Activated CD4-positive, alpha-beta T cell treated with anti-CD3 and anti-CD28 coated beads for 36 hours (primary cell): ENCODE results near the gene NUDT22. TPM values are rescaled to one million over a fixed set of nuclear protein-coding genes. Genes with fewer than 3 reads are reported as not detected.

Experiments
- ATAC-seq: fragments of 200-7000 bp; cut with Tn5 transposase; one replicate; pipeline ENCODE4 v1.10.0; 2021; ENCODE audit warnings: mild to moderate bottlenecking, moderate library complexity
- CTCF ChIA-PET: fragments of 350-600 bp; sonication (Branson Sonifier 250); formaldehyde crosslinking; loops from one replicate; lab custom pipeline; 2021; ENCODE audit warnings: antibody characterized with exemption; lab: Charles Lee
- POLR2A ChIA-PET: fragments of 350-600 bp; sonication (Branson Sonifier 250); formaldehyde crosslinking; loops from one replicate; lab custom pipeline; 2021; ENCODE audit warnings: antibody characterized with exemption, inconsistent platforms; lab: Charles Lee
- DNase-seq: peaks from one replicate; pipeline ENCODE4 v3.0.0-alpha.2; 2020
- H3K27ac Mint-ChIP-seq: one replicate; pipeline ENCODE4 v1.8.0; 2021; ENCODE audit warnings: mixed read lengths
- H3K27me3 Mint-ChIP-seq: one replicate; pipeline ENCODE4 v1.8.0; 2021; ENCODE audit warnings: mixed read lengths
- H3K36me3 Mint-ChIP-seq: one replicate; pipeline ENCODE4 v1.8.0; 2021; ENCODE audit warnings: low read depth, mixed read lengths
- H3K4me1 Mint-ChIP-seq: one replicate; pipeline ENCODE4 v1.8.0; 2021; ENCODE audit warnings: mixed read lengths
- H3K4me3 Mint-ChIP-seq: one replicate; pipeline ENCODE4 v1.8.0; 2021; ENCODE audit warnings: mild to moderate bottlenecking, moderate library complexity, mixed read lengths
- H3K9me3 Mint-ChIP-seq: one replicate; pipeline ENCODE4 v1.8.0; 2021; ENCODE audit warnings: low read depth, mixed read lengths
- intact Hi-C, 2 experiments: fragments of 100-400 bp; cut with DNase I in 1 of 2; cut with micrococcal nuclease in 1 of 2; formaldehyde crosslinking; loops; one replicate each; pipeline versions ENCODE4 v1.14.2 to v1.15.1; 2022 to 2024; cut with DNase I, micrococcal nuclease
- total RNA-seq, 2 experiments: library from RNA; stranded (reverse); gene quantifications; one replicate each; pipeline ENCODE4 v1.2.3, GENCODE V29; 2021

Gene NUDT22
- total RNA-seq, 2 experiments from 2014 or later = 61.8 to 74.1 TPM

GRCh38 chr11:64269540-64270220 lies 43.6 kb downstream of the NUDT22 start:
- Mint-ChIP-seq H3K4me1 (peaks cover 19% of the 10 kb centered on the region), H3K9me3 (no peaks in the 10 kb centered on the region), H3K36me3 (peaks cover 10% of the 10 kb centered on the region), H3K4me3 (peak overlapping the region; percentile 98), H3K27ac (peak overlapping the region; percentile 95), H3K27me3 (no peaks in the 10 kb centered on the region)
- ChIA-PET POLR2A (interaction anchor here (0.7 to 2.7 kb wide), 7 partner anchors 15 to 48 kb away, joined by 3 to 18 read pairs (median 3); partner anchors contain the start of genes BAD, FKBP2, PRDX5 and TRMT112), CTCF (interaction anchor here (0.6 to 6.6 kb wide), 8 partner anchors 15 to 65 kb away, joined by 3 to 55 read pairs (median 6); partner anchors contain the start of genes BAD and ESRRA)
- DNase-seq = peak; percentile 98
- intact Hi-C loops = loop anchor here (1.0 kb wide), 13 partner anchors 16 to 295 kb away; partner anchors contain the start of genes ESRRA (in 2 of the 2), GPR137 (in 2 of the 2), NUDT22 (in 2 of the 2) and PLCB3 (in 2 of the 2)
- ATAC-seq = peak; percentile 82

- CTCF ChIA-PET = interaction anchor here (0.6 kb wide), 2 partner anchors 109 to 721 kb away, joined by 3 read pairs; partner anchors contain the start of gene MACROD1
Observed at GRCh38 chr11:64275031-64275800, 49.1 kb downstream of the NUDT22 start.

DNA sequence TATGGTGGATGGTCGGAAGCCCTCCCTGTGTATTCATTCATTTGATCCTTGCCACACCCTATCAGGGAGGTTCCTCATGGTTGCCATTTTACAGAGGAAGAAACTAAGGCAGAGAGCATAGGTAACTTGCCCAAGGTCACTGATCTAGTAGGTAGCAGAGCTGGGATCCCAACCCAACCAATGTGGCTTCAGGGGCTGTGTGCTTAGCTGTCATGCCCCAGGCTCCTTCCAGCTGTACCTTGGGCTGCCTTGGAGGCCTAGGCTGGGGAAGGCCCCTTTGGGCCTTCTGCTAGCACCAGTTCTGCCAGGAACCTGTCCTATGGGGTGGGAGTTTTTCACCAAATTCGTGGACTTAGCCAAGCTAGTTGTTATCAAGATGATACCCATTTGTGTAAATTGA lies 49.8 kb downstream of the NUDT22 start:
- ChIA-PET CTCF (interaction anchor here (0.6 to 0.8 kb wide), 2 partner anchors 29 to 110 kb away, joined by 3 read pairs; partner anchors contain the start of gene MACROD1), POLR2A (interaction anchor here (0.6 kb wide), 1 partner anchor 26 kb away, joined by 4 read pairs; no protein-coding TSS in a partner anchor)
- no peaks in the 10 kb centered on the region for H3K9me3 Mint-ChIP-seq
- H3K27ac Mint-ChIP-seq = no peak overlapping the region
- no peak for ATAC-seq
- intact Hi-C loops = no loop called here
- H3K36me3 Mint-ChIP-seq = no peaks in the 10 kb centered on the region
- peaks cover 6% of the 10 kb centered on the region for H3K4me1 Mint-ChIP-seq
- H3K27me3 Mint-ChIP-seq = no peaks in the 10 kb centered on the region
- no peak for DNase-seq
- H3K4me3 Mint-ChIP-seq = no peak overlapping the region

More at GRCh38 chr11:64275031-64275800, 49.1 kb downstream of the NUDT22 start:
- H3K27me3 Mint-ChIP-seq = no peaks in the 10 kb centered on the region
- H3K36me3 Mint-ChIP-seq = peaks cover 1% of the 10 kb centered on the region
- intact Hi-C loops = no loop called here
- no peak overlapping the region for H3K4me3 Mint-ChIP-seq
- ATAC-seq (no peak), DNase-seq (no peak)
- peaks cover 6% of the 10 kb centered on the region for H3K4me1 Mint-ChIP-seq
- POLR2A ChIA-PET = interaction anchor here (0.6 kb wide), 1 partner anchor 26 kb away, joined by 4 read pairs; no protein-coding TSS in a partner anchor
- H3K27ac Mint-ChIP-seq = no peak overlapping the region
- H3K9me3 Mint-ChIP-seq = no peaks in the 10 kb centered on the region

DNA sequence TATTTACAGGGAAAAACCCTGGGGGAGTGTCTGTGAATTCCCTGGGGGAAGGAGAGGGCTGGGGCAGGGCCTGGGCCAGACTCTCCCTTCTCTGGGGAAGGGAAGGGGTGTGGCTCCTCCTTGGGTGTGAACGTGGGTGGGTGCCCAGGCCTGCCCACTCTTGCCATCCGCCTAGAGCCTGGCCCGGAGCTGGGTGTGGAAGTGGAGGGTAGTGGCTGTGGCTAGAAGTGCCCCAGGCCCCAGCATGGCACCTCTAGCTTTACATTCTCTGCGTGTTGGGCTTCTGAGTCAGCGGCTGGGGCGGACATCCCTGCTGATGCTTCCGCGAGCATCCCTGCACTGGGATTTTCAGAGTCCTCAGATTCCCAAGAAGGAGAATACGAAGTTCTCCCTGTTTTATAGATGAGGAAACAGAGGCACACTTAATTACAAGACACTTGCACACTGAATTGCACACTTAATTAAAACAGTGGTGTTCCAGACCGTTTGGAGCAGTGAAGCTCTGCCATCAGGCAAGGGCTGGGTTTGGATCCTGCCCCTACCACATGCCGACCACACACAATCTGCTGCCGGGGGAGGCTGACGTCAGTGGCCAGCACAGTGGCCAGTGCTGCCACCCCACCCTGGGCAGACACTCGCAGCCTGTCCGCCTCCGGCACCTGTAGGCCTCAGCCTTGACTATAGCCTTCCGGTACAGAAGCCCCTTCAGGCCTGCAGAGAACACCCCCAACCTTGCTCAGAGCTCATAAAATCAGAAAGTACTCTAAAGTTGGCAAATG lies 50.8 kb downstream of the NUDT22 start:
- DNase-seq = no peak
- intact Hi-C loops = no loop called here
- Mint-ChIP-seq H3K27ac (no peak overlapping the region), H3K4me1 (peaks cover 5% of the 10 kb centered on the region), H3K4me3 (no peak overlapping the region), H3K36me3 (peaks cover 2% of the 10 kb centered on the region), H3K9me3 (no peaks in the 10 kb centered on the region), H3K27me3 (no peaks in the 10 kb centered on the region)
- no peak for ATAC-seq
- POLR2A ChIA-PET = interaction anchor here (0.6 kb wide), 1 partner anchor 484 kb away, joined by 3 read pairs; no protein-coding TSS in a partner anchor
- CTCF ChIA-PET = interaction anchor here (0.8 kb wide), 1 partner anchor 28 kb away, joined by 3 read pairs; no protein-coding TSS in a partner anchor

DNA sequence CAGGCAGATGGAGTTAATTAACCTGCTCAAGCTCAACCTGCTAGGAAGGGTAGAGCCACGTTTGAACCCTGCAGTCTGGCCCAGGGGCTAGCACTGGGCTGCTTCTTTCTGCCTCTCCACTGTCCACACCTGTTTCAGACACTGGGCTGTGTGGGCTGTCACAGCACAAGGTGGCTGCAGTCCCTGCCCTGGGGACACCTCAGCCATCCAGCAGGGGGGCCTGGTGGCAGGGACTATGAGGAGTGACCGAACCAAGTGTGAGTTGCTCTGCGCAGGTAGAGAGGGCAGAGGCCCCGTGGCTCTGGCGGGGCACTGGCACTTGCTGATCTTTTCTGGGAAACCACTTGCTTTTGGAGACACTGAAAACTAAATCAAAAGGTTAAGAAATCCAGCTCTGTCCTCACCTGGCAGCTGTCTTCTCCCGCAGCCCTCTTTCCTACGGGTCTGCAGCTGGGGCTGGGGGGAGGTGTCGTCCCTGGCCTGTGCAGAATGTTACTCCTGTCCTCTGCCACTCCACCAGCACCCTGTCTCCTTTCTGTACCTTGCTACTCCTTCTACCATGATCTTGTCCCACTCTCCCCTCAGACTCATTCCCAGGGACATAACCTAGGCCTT lies 52.6 kb downstream of the NUDT22 start:
- ATAC-seq (no peak), DNase-seq (no peak)
- Mint-ChIP-seq H3K4me3 (no peak overlapping the region), H3K9me3 (no peaks in the 10 kb centered on the region), H3K36me3 (peaks cover 6% of the 10 kb centered on the region), H3K4me1 (peaks cover 10% of the 10 kb centered on the region), H3K27me3 (no peaks in the 10 kb centered on the region), H3K27ac (no peak overlapping the region)
- ChIA-PET POLR2A (no interaction called here), CTCF (interaction anchor here (0.5 to 1.3 kb wide), 2 partner anchors 14 to 310 kb away, joined by 3 read pairs; no protein-coding TSS in a partner anchor)
- intact Hi-C loops = no loop called here

Other genes with a start within 250 kb of the NUDT22 start
- gene OTUB1, start 239.8 kb upstream of the NUDT22 start, total RNA-seq = 10 to 100 TPM; 77.4 to 86.1 TPM
- under 1 TPM; 0.21 to 0.25 TPM for gene FLRT1, start 190.3 kb upstream of the NUDT22 start, total RNA-seq
- gene MACROD1, start 60.2 kb upstream of the NUDT22 start, total RNA-seq = 10 to 100 TPM; 26.4 to 28.6 TPM
- gene STIP1, start 40.1 kb upstream of the NUDT22 start, total RNA-seq = 100 to 1,000 TPM; 398 to 403 TPM
- 100 to 1,000 TPM; 182 to 184 TPM for gene FERMT3, start 19.6 kb upstream of the NUDT22 start, total RNA-seq
- 10 to 100 TPM; 23.9 to 27.1 TPM for gene TRPT1, start 88 bp upstream of the NUDT22 start, total RNA-seq
- gene DNAJC4, start 4.3 kb downstream of the NUDT22 start, total RNA-seq = 10 to 100 TPM; 21.9 to 23.1 TPM
- 10 to 100 TPM; 80.0 to 80.3 TPM for gene VEGFB, start 8.3 kb downstream of the NUDT22 start, total RNA-seq
- gene FKBP2, start 14.8 kb downstream of the NUDT22 start, total RNA-seq = 10 to 100 TPM; 19.9 to 21.3 TPM
- gene PPP1R14B, start 20.7 kb downstream of the NUDT22 start, total RNA-seq = 100 to 1,000 TPM; 261 to 267 TPM
- gene PLCB3, start 25.3 kb downstream of the NUDT22 start, total RNA-seq = 10 to 100 TPM in 1 of 2 experiments, 1 to 10 TPM in 1; 9.0 to 10.9 TPM
- gene BAD, start 58.4 kb downstream of the NUDT22 start, total RNA-seq = 10 to 100 TPM; 21.3 to 22.9 TPM
- 10 to 100 TPM; 23.6 to 27.2 TPM for gene GPR137, start 59.6 kb downstream of the NUDT22 start, total RNA-seq
- gene KCNK4, start 65.0 kb downstream of the NUDT22 start, total RNA-seq = not detected
- gene CATSPERZ, start 74.1 kb downstream of the NUDT22 start, total RNA-seq = under 1 TPM in 1 of 2 experiments, not detected in 1; 0.39 TPM
- 10 to 100 TPM; 19.0 to 29.6 TPM for gene ESRRA, start 79.2 kb downstream of the NUDT22 start, total RNA-seq
- 100 to 1,000 TPM; 185 to 243 TPM for gene TRMT112, start 91.3 kb downstream of the NUDT22 start, total RNA-seq
- 100 to 1,000 TPM; 110 to 142 TPM for gene PRDX5, start 91.8 kb downstream of the NUDT22 start, total RNA-seq
- gene CCDC88B, start 113.9 kb downstream of the NUDT22 start, total RNA-seq = 10 to 100 TPM; 58.4 to 71.3 TPM
- 10 to 100 TPM; 22.0 to 30.2 TPM for gene RPS6KA4, start 132.9 kb downstream of the NUDT22 start, total RNA-seq